HCT116 (cell line): ENCODE results near the gene MAML2. TPM values are rescaled to one million over a fixed set of nuclear protein-coding genes. Genes with fewer than 3 reads are reported as not detected.

Source experiments
- ATAC-seq: fragments of 200-7000 bp; cut with Tn5 transposase; 2 replicates; pipeline ENCODE4 v1.9.1; 2020; ENCODE audit warnings: mild to moderate bottlenecking, moderate library complexity
- BruUV-seq: library from RNA; stranded (reverse); fragments of 400-500 nt; replicated peaks from 2 replicates; lab custom pipeline; 2021; lab: Mats Ljungman, UMichigan
- CTCF ChIA-PET: fragments of 300-600 bp; sonication (Branson Sonifier 250); formaldehyde crosslinking; loops from one replicate; lab custom pipeline; 2021; ENCODE audit warnings: antibody characterized with exemption; lab: Charles Lee
- POLR2A ChIA-PET: fragments of 300-600, 350-600 bp; sonication (Branson Sonifier 250); formaldehyde crosslinking; loops from one replicate; lab custom pipeline; 2021; ENCODE audit warnings: antibody characterized with exemption; lab: Charles Lee
- RAD21 ChIA-PET, 2 experiments: fragments of 300-600 bp; sonication (Branson Sonifier 250); formaldehyde crosslinking; loops; one replicate each; lab custom pipeline; 2023; ENCODE audit warnings: low total read pairs in 2 of 2; ENCODE audit not compliant: uncharacterized antibody in 2 of 2, unreplicated experiment in 2 of 2, low non-redundant PET in 1 of 2; lab: Charles Lee
- DNase-seq: peaks from one replicate; pipeline ENCODE4 v3.0.0-alpha.2; 2010; ENCODE audit warnings: low read depth, low spot score
- H2AFZ ChIP-seq: fragments of 200-600 bp; shearing (Covaris generic), sonication (generic); 2 replicates; pipeline ENCODE4 v1.6.1; 2017; ENCODE audit warnings: low read depth, mixed run types, mixed read lengths, antibody characterized with exemption, low read length; ENCODE audit not compliant: poor library complexity, severe bottlenecking
- H3K27ac ChIP-seq: 2 replicates; pipeline ENCODE4 v1.5.1; 2012; ENCODE audit warnings: low read depth, low read length
- H3K27me3 ChIP-seq: fragments of 200-600 bp; sonication (generic); 2 replicates; pipeline ENCODE4 v1.6.1; 2016; ENCODE audit warnings: mixed run types, low read length, mixed read lengths; ENCODE audit not compliant: insufficient read depth
- H3K36me3 ChIP-seq, 2 experiments: fragments of 200-500 bp in 1 of 2; fragments of 200-600 bp in 1 of 2; sonication (Bioruptor generic) in 1 of 2; sonication (generic) in 1 of 2; 2 replicates each; pipeline versions ENCODE4 v1.5.1 to v1.6.1; 2014 to 2016; ENCODE audit warnings: low read length in 2 of 2, inconsistent platforms in 1 of 2, mixed read lengths in 1 of 2, mixed run types in 1 of 2; ENCODE audit not compliant: insufficient read depth in 2 of 2, control insufficient read depth in 1 of 2
- H3K4me1 ChIP-seq, 2 experiments: fragments of 200-600 bp in 1 of 2; sonication (generic) in 1 of 2; 2 replicates each; pipeline versions ENCODE4 v1.5.1 to v1.6.1; 2012 to 2017; ENCODE audit warnings: low read length in 2 of 2, inconsistent platforms in 1 of 2, mild to moderate bottlenecking in 1 of 2, mixed read lengths in 1 of 2, mixed run types in 1 of 2, moderate library complexity in 1 of 2; ENCODE audit not compliant: insufficient read depth in 2 of 2, control insufficient read depth in 1 of 2
- H3K4me2 ChIP-seq: fragments of 200-600 bp; sonication (generic); 2 replicates; pipeline ENCODE4 v1.6.1; 2017; ENCODE audit warnings: mixed run types, low read length, mixed read lengths
- H3K4me3 ChIP-seq, 2 experiments: fragments of 200-600 bp in 1 of 2; sonication (generic) in 1 of 2; replicated peaks in 1 of 2; 2 replicates each; pipeline ENCODE4 v1.5.1; 2011 to 2016; ENCODE audit warnings: low read length in 2 of 2, control low read depth in 1 of 2, low read depth in 1 of 2, mild to moderate bottlenecking in 1 of 2, mixed read lengths in 1 of 2, mixed run types in 1 of 2
- H3K79me2 ChIP-seq: fragments of 200-600 bp; sonication (generic); 2 replicates; pipeline ENCODE4 v1.6.1; 2017; ENCODE audit warnings: mild to moderate bottlenecking, mixed run types, low read length, moderate library complexity, mixed read lengths; ENCODE audit not compliant: insufficient read depth
- H3K9ac ChIP-seq: fragments of 200-600 bp; sonication (generic); 2 replicates; pipeline ENCODE4 v1.6.1; 2016; ENCODE audit warnings: low read length, mixed read lengths
- H3K9me2 ChIP-seq: fragments of 200-600 bp; sonication (generic), shearing (Covaris generic); 2 replicates; pipeline ENCODE4 v1.6.1; 2017; ENCODE audit warnings: mixed run types, mild to moderate bottlenecking, moderate library complexity; ENCODE audit not compliant: insufficient read depth
- H3K9me3 ChIP-seq, 2 experiments: fragments of 200-500 bp in 1 of 2; fragments of 200-600 bp in 1 of 2; sonication (Bioruptor generic) in 1 of 2; sonication (generic) in 1 of 2; 2 replicates each; pipeline ENCODE4 v1.6.1; 2014 to 2017; ENCODE audit warnings: low read length in 2 of 2, mixed read lengths in 2 of 2, inconsistent platforms in 1 of 2, low read depth in 1 of 2, mild to moderate bottlenecking in 1 of 2, mixed run types in 1 of 2, moderate library complexity in 1 of 2; ENCODE audit not compliant: control insufficient read depth in 1 of 2, insufficient read depth in 1 of 2
- H4K20me1 ChIP-seq: fragments of 200-600 bp; sonication (generic), shearing (Covaris generic); 2 replicates; pipeline ENCODE4 v1.6.1; 2017; ENCODE audit warnings: mixed run types, mild to moderate bottlenecking, moderate library complexity; ENCODE audit not compliant: insufficient read depth
- CTCF ChIP-seq, 3 experiments: fragments of 200-600 bp in 1 of 3; sonication (generic) in 1 of 3; IDR thresholded peaks in 2 of 3; conservative IDR thresholded peaks in 1 of 3; 2 replicates each; pipeline ENCODE4 v1.5.1; 2012 to 2017; ENCODE audit warnings: low read depth in 2 of 3, low read length in 2 of 3, antibody characterized with exemption in 1 of 3, borderline replicate concordance in 1 of 3, control low read depth in 1 of 3, mild to moderate bottlenecking in 1 of 3, mixed read lengths in 1 of 3, mixed run types in 1 of 3, moderate library complexity in 1 of 3; ENCODE audit not compliant: insufficient read depth in 1 of 3
- EGR1 ChIP-seq: IDR thresholded peaks from 2 replicates; pipeline ENCODE4 v1.6.1; 2012; ENCODE audit warnings: low read depth
- ELF1 ChIP-seq: IDR thresholded peaks from 2 replicates; pipeline ENCODE4 v1.6.1; 2012; ENCODE audit warnings: low read depth, borderline replicate concordance
- EZH2 ChIP-seq: fragments of 200-600 bp; sonication (generic); IDR thresholded peaks from 2 replicates; pipeline ENCODE4 v1.6.1; 2017; ENCODE audit warnings: antibody characterized with exemption, mixed run types
- EZH2phosphoT487 ChIP-seq: fragments of 200-600 bp; IDR thresholded peaks from 2 replicates; pipeline ENCODE4 v1.6.1; 2018; ENCODE audit warnings: antibody characterized with exemption, borderline replicate concordance
- FOSL1 ChIP-seq: IDR thresholded peaks from 2 replicates; pipeline ENCODE4 v1.6.1; 2012; ENCODE audit warnings: low read depth
- JUND ChIP-seq: IDR thresholded peaks from 2 replicates; pipeline ENCODE4 v1.6.1; 2012
- POLR2A ChIP-seq: IDR thresholded peaks from 2 replicates; pipeline ENCODE4 v1.7.0; 2011; ENCODE audit warnings: borderline replicate concordance; ENCODE audit not compliant: insufficient read depth, insufficient read length; ENCODE audit errors: extremely low read depth
- POLR2AphosphoS5 ChIP-seq: IDR thresholded peaks from 2 replicates; pipeline ENCODE4 v1.6.1; 2011; ENCODE audit warnings: mild to moderate bottlenecking, low read depth, low read length, moderate library complexity
- RAD21 ChIP-seq: IDR thresholded peaks from 2 replicates; pipeline ENCODE4 v1.6.1; 2012; ENCODE audit warnings: low read depth, mild to moderate bottlenecking
- SP1 ChIP-seq: IDR thresholded peaks from 2 replicates; pipeline ENCODE4 v1.6.1; 2012; ENCODE audit warnings: low read depth
- TCF7L2 ChIP-seq: IDR thresholded peaks from 2 replicates; pipeline ENCODE4 v1.7.0; 2011; ENCODE audit warnings: borderline replicate concordance, inconsistent platforms; ENCODE audit not compliant: insufficient read depth, insufficient read length; ENCODE audit errors: extremely low read depth
- YY1 ChIP-seq: IDR thresholded peaks from 2 replicates; pipeline ENCODE4 v1.6.1; 2011; ENCODE audit warnings: low read length, low read depth, moderate library complexity, mild to moderate bottlenecking; ENCODE audit not compliant: insufficient replicate concordance; ENCODE audit errors: extremely low read depth
- ZNF274 ChIP-seq: fragments of 200-500 bp; sonication (Bioruptor generic); IDR thresholded peaks from 2 replicates; pipeline ENCODE4 v1.6.1; 2014; ENCODE audit warnings: mild to moderate bottlenecking, low read depth, low read length, inconsistent platforms
- intact Hi-C: fragments of 100-400 bp; cut with micrococcal nuclease; formaldehyde crosslinking; loops from 2 replicates; pipeline ENCODE4 v1.10.0; 2022
- total RNA-seq: library from RNA; stranded (reverse); gene quantifications from one replicate; pipeline ENCODE4 v1.2.1, GENCODE V29; 2021; ENCODE audit not compliant: unreplicated experiment
- TF ChIP-seq, protein P1 (sequence below): IDR thresholded peaks from 2 replicates; pipeline ENCODE4 v1.6.1; 2012
- TF ChIP-seq, protein P2 (sequence below): IDR thresholded peaks from 2 replicates; pipeline ENCODE4 v1.6.1; 2012; ENCODE audit warnings: low read depth
- TF ChIP-seq, protein P3 (sequence below): IDR thresholded peaks from 2 replicates; pipeline ENCODE4 v1.6.1; 2012

MAML2 gene
- total RNA-seq, 1 experiment from 2014 or later, result 2.6 TPM

DNA sequence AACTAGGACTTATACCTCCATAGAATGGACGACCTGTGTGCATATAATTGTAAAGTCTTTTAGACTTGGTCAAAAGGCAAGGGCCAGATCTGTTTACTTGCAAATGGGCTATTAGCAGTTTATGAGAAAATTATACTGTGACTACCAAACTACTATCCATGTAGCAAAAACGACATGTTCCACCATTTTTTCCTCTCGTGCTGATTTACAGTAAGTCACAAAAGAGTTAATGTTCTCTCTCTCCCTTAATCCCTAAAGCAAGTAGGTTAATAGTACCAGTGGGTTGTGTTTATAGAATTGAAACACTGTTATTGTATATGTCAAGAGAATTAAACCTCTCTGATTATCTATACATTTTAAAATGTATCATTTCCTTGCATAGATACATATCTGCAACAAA is 147.3 kb downstream of the MAML2 start:
- Histone ChIP-seq H3K4me2 (no peak overlapping the region), H3K36me3 (no peaks in the 10 kb centered on the region)
- no peak for ATAC-seq

More for the DNA sequence above, 147.3 kb downstream of the MAML2 start:
- Histone ChIP-seq H3K9me2 (no peaks in the 10 kb centered on the region), H3K4me3 (no peak overlapping the region), H3K9ac (no peak overlapping the region), H3K27ac (no peak overlapping the region), H3K27me3 (no peaks in the 10 kb centered on the region), H4K20me1 (no peaks in the 10 kb centered on the region), H3K4me1 (no peaks in the 10 kb centered on the region), H2AFZ (no peak overlapping the region), H3K79me2 (no peaks in the 10 kb centered on the region), H3K9me3 (no peaks in the 10 kb centered on the region)
- DNase-seq, result no peak
- intact Hi-C loops, result no loop called here
- RAD21 ChIA-PET, result no interaction called here
- TF ChIP-seq RAD21 (no peak), CTCF (IDR thresholded peaks at IDR 0.05 in 2 of 3, conservative IDR thresholded peaks at IDR 0.05 in 1 of 3; ENCODE audit: borderline replicate concordance in 1 of 3, insufficient read depth in 1 of 3, low read depth in 2 of 3, low read length in 2 of 3) (no peak), FOSL1 (no peak), EZH2phosphoT487 (no peak), EZH2 (no peak), EGR1 (no peak), ZNF274 (no peak), TCF7L2 (no peak), SP1 (no peak), JUND (no peak), POLR2AphosphoS5 (no peak), POLR2A (no peak), ELF1 (no peak), YY1 (no peak)
- TF ChIP-seq, protein P1, sequence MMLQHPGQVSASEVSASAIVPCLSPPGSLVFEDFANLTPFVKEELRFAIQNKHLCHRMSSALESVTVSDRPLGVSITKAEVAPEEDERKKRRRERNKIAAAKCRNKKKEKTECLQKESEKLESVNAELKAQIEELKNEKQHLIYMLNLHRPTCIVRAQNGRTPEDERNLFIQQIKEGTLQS, result no peak
- TF ChIP-seq, protein P2, sequence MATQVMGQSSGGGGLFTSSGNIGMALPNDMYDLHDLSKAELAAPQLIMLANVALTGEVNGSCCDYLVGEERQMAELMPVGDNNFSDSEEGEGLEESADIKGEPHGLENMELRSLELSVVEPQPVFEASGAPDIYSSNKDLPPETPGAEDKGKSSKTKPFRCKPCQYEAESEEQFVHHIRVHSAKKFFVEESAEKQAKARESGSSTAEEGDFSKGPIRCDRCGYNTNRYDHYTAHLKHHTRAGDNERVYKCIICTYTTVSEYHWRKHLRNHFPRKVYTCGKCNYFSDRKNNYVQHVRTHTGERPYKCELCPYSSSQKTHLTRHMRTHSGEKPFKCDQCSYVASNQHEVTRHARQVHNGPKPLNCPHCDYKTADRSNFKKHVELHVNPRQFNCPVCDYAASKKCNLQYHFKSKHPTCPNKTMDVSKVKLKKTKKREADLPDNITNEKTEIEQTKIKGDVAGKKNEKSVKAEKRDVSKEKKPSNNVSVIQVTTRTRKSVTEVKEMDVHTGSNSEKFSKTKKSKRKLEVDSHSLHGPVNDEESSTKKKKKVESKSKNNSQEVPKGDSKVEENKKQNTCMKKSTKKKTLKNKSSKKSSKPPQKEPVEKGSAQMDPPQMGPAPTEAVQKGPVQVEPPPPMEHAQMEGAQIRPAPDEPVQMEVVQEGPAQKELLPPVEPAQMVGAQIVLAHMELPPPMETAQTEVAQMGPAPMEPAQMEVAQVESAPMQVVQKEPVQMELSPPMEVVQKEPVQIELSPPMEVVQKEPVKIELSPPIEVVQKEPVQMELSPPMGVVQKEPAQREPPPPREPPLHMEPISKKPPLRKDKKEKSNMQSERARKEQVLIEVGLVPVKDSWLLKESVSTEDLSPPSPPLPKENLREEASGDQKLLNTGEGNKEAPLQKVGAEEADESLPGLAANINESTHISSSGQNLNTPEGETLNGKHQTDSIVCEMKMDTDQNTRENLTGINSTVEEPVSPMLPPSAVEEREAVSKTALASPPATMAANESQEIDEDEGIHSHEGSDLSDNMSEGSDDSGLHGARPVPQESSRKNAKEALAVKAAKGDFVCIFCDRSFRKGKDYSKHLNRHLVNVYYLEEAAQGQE, result no peak
- TF ChIP-seq, protein P3, sequence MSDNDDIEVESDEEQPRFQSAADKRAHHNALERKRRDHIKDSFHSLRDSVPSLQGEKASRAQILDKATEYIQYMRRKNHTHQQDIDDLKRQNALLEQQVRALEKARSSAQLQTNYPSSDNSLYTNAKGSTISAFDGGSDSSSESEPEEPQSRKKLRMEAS, result no peak
- POLR2A ChIA-PET, result no interaction called here
- no TSS peak for BruUV-seq
- CTCF ChIA-PET, result no interaction called here
